ENCODE data around the gene CAMK2N2. TPM values are rescaled to one million over a fixed set of nuclear protein-coding genes. Genes with fewer than 3 reads are reported as not detected.

CAMK2N2 gene
- total RNA-seq, 2 donors from 2014 or later: not detected

- DNase-seq (ENCODE audit: low spot score): no peak
- peaks cover 15 to 22% of the 10 kb centered on the region in 2 donors for H3K27me3 ChIP-seq
- H3K4me3 ChIP-seq: peak overlapping the region in 1 of 2 donors; percentile 52
- H3K4me1 ChIP-seq: peaks cover 0 to 24% of the 10 kb centered on the region in 2 donors
- TF ChIP-seq, protein P1, sequence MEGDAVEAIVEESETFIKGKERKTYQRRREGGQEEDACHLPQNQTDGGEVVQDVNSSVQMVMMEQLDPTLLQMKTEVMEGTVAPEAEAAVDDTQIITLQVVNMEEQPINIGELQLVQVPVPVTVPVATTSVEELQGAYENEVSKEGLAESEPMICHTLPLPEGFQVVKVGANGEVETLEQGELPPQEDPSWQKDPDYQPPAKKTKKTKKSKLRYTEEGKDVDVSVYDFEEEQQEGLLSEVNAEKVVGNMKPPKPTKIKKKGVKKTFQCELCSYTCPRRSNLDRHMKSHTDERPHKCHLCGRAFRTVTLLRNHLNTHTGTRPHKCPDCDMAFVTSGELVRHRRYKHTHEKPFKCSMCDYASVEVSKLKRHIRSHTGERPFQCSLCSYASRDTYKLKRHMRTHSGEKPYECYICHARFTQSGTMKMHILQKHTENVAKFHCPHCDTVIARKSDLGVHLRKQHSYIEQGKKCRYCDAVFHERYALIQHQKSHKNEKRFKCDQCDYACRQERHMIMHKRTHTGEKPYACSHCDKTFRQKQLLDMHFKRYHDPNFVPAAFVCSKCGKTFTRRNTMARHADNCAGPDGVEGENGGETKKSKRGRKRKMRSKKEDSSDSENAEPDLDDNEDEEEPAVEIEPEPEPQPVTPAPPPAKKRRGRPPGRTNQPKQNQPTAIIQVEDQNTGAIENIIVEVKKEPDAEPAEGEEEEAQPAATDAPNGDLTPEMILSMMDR (IDR thresholded peaks at IDR 0.05): no peak
- no peak overlapping the region for H3K27ac ChIP-seq
- no peaks in the 10 kb centered on the region for H3K9me3 ChIP-seq
- H3K36me3 ChIP-seq: no peaks in the 10 kb centered on the region
Measured at GRCh38 chr3:184230603-184231528, 30.5 kb downstream of the CAMK2N2 start.

DNA sequence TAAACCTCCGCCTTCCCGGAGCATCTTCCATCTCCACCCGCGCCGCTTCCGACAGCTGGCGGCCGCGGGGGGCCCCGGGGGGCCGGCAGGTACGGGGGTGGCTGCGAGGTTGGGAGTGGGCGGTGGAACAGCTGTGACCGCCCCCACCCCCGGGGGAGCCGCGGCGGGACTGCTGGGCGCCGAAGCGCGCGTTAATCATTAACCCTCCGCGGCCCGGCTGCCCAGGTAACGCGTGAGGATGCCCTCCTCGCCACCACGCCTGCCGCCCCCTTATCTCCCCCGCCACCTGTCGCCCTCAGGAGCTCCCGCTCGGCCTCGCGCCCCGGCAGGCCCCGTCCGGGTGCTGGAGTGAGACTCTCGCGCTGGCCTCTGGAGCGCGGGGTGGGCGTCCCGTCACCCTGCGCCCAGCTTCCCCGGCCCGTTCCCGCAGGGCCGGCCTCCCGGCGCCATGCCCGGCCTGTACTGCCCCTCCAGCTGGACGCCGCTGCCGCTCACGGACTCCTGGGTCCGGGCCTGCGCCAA is 31.2 kb downstream of the CAMK2N2 start:
- DNase-seq (ENCODE audit: low spot score): no peak
- TF ChIP-seq, protein P1 (IDR thresholded peaks at IDR 0.05): no peak
- peaks cover 15 to 22% of the 10 kb centered on the region in 2 donors for H3K27me3 ChIP-seq
- peak overlapping the region; percentile 34 to 52 for H3K4me3 ChIP-seq
- H3K9me3 ChIP-seq: no peaks in the 10 kb centered on the region
- no peak overlapping the region for H3K27ac ChIP-seq
- peaks cover 0 to 24% of the 10 kb centered on the region in 2 donors for H3K4me1 ChIP-seq
- no peaks in the 10 kb centered on the region for H3K36me3 ChIP-seq

DNA sequence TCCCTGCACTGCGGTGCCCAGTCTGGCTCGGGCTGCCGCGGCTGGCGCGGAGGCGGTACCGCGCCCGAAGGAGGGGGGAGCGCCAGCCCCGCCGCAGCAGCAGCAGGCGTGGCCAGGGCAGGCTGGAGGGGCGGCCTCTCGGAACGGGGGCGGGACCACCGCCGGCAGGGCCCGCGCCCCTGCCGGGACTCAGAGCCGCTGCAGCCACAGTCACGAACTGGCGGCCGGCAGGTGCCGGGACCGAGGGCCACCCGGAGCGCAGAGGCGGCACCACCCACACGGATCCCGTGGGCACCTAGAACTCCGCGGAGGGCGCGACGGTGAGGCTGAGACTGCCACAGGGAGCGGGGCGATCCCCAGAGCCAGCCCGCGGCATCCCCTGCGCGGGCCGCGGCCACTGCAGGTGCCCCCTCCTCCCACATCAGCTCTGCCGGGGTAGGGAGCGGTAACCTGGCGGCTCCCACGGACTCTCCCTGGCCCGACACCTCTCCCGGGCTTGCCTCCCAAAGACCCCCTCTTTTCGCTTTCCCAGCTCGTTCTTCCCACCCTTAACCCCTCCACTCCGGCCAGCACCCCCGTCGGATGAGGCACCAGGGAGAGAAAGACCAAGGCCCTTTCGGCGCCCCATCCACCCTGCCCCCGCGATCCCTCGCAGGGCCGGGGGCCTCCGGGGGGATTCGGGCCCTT is 31.8 kb downstream of the CAMK2N2 start, which contains the start of gene VWA5B2:
TSS of gene VWA5B2 (plus strand) at position 192 of the 687 bp plus-strand sequence. CDS start 944 bp downstream, outside the sequence.
- no peak within 1 kb of the TSS for H3K27ac ChIP-seq
- H3K36me3 ChIP-seq: no peaks in the 10 kb centered on the region
- DNase-seq (ENCODE audit: low spot score): no peak
- peak within 1 kb of the TSS; percentile 34 to 52 for H3K4me3 ChIP-seq
- TF ChIP-seq, protein P1 (IDR thresholded peaks at IDR 0.05): peak in 1 of 2 donors; percentile 50
- H3K9me3 ChIP-seq: no peaks in the 10 kb centered on the region
- H3K4me1 ChIP-seq: peaks cover 0 to 24% of the 10 kb centered on the region in 2 donors
- peaks cover 15 to 22% of the 10 kb centered on the region in 2 donors for H3K27me3 ChIP-seq

DNA sequence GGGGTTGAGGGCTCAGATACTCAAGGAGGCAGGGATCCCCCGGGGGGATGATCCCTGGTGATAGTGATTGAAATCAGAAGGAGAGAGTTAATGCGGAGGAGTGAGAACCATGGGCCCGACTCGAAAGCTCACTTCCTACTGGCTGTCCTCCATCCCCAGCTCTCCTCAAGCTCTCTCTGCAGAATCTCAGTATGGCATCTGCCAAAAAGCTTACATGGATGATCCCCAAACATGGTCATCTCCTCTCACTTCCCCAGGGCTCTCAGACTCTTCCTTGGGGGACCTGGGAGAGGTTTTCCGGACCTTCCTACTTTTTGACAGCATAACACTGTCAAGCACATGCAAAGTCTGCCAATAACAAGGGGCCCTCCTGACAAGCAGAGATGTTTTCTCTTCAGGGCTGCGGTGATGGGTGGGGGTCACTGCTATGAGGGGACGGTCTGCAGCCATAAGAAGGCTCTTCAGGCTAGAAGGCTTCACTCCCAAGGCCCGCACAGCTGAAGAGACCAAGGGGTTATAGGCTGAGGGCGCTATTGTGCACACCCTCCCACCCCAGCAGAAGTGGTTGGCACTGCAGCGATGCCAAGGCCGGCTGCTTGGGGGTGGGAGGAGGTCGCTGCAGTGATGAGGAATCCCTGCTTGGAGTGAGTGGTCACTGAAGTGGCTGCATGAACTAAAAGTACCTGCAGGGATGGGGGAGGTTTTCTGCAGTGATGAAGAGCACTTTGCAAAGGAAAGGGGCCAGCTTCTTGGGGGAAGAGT is 32.8 kb downstream of the CAMK2N2 start:
- H3K27ac ChIP-seq: no peak overlapping the region
- peaks cover 15 to 22% of the 10 kb centered on the region in 2 donors for H3K27me3 ChIP-seq
- TF ChIP-seq, protein P1 (IDR thresholded peaks at IDR 0.05): no peak
- H3K36me3 ChIP-seq: no peaks in the 10 kb centered on the region
- H3K4me1 ChIP-seq: peaks cover 0 to 24% of the 10 kb centered on the region in 2 donors
- peak overlapping the region; percentile 34 to 52 for H3K4me3 ChIP-seq
- no peaks in the 10 kb centered on the region for H3K9me3 ChIP-seq
- no peak for DNase-seq (ENCODE audit: low spot score)

DNA sequence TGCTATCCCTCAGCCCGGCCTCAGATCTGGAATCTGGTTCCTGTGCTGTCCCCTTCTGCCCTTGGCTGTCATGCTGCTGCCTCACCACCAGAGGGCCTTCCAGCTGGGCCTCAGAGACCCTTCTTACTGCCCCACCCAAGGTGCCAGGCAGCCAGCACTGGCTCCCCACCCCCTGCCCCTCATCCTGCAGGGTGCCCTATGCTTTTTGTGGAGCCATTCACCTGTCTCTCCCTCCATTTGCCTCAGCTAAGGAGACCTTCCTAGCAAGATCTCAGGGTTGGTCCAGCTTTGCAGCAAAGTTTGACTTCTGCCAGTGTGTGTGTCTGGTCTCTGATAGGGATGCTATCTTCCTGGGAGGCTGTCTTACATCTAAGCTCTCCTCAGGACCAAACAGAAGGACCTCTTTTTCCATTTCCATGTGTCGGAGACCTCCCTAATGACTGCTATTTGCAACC is 33.8 kb downstream of the CAMK2N2 start:
- TF ChIP-seq, protein P1 (IDR thresholded peaks at IDR 0.05): peak; percentile 65 to 81
- peaks cover 15 to 22% of the 10 kb centered on the region in 2 donors for H3K27me3 ChIP-seq

More for the DNA sequence above, 33.8 kb downstream of the CAMK2N2 start:
- Histone ChIP-seq H3K4me1 (peaks cover 0 to 24% of the 10 kb centered on the region in 2 donors), H3K27ac (no peak overlapping the region), H3K4me3 (no peak overlapping the region), H3K9me3 (no peaks in the 10 kb centered on the region), H3K36me3 (no peaks in the 10 kb centered on the region)
- DNase-seq (ENCODE audit: low spot score): no peak

All from right atrium auricular region (tissue), 2 donors.